ENCODE measurements around the gene MT2A. TPM values are rescaled to one million over a fixed set of nuclear protein-coding genes. Genes with fewer than 3 reads are reported as not detected.

MT2A gene
- total RNA-seq, 1 experiment from 2014 or later = 184 TPM

Other genes starting within 250 kb of the MT2A start
- gene AMFR, start 183.0 kb upstream of the MT2A start, total RNA-seq (2014; rRNA removed; shearing (Covaris generic)) = 172 and 175 TPM in 2 replicates
- gene NUDT21, start 157.3 kb upstream of the MT2A start, total RNA-seq (2014; rRNA removed; shearing (Covaris generic)) = 177 and 191 TPM in 2 replicates
- gene OGFOD1, start 157.0 kb upstream of the MT2A start, total RNA-seq (2014; rRNA removed; shearing (Covaris generic)) = 154 and 217 TPM in 2 replicates
- gene BBS2, start 88.6 kb upstream of the MT2A start, total RNA-seq (2014; rRNA removed; shearing (Covaris generic)) = 57.6 and 64.5 TPM in 2 replicates
- gene MT4, start 43.5 kb upstream of the MT2A start, total RNA-seq (2014; rRNA removed; shearing (Covaris generic)) = not detected in 2 replicates
- gene MT3, start 19.1 kb upstream of the MT2A start, total RNA-seq (2014; rRNA removed; shearing (Covaris generic)) = not detected in 2 replicates
- gene MT1E, start 17.2 kb downstream of the MT2A start, total RNA-seq (2014; rRNA removed; shearing (Covaris generic)) = not detected in 2 replicates
- not detected in 2 replicates for gene MT1M, start 24.1 kb downstream of the MT2A start, total RNA-seq (2014; rRNA removed; shearing (Covaris generic))
- not detected in 2 replicates for gene MT1A, start 30.1 kb downstream of the MT2A start, total RNA-seq (2014; rRNA removed; shearing (Covaris generic))
- not detected in 2 replicates for gene MT1B, start 43.3 kb downstream of the MT2A start, total RNA-seq (2014; rRNA removed; shearing (Covaris generic))
- not detected in 2 replicates for gene MT1F, start 49.4 kb downstream of the MT2A start, total RNA-seq (2014; rRNA removed; shearing (Covaris generic))
- gene MT1G, start 59.5 kb downstream of the MT2A start, total RNA-seq (2014; rRNA removed; shearing (Covaris generic)) = not detected in 2 replicates
- not detected in 2 replicates for gene MT1H, start 61.2 kb downstream of the MT2A start, total RNA-seq (2014; rRNA removed; shearing (Covaris generic))
- gene MT1X, start 73.9 kb downstream of the MT2A start, total RNA-seq (2014; rRNA removed; shearing (Covaris generic)) = 24.9 and 97.3 TPM in 2 replicates
- 134 and 139 TPM in 2 replicates for gene NUP93, start 121.5 kb downstream of the MT2A start, total RNA-seq (2014; rRNA removed; shearing (Covaris generic))

Measured in A172 (cell line).